Activated T-cell treated with anti-CD3 and anti-CD28 coated beads for 24 hours (primary cell): ENCODE data around the gene HARS1.
"Not testable (repeated sequence)": the region's sequence is repeated elsewhere in the genome, so short reads cannot be mapped to it uniquely, and the experiment has no call there.

ENCODE experiments used
- DNase-seq: peaks from one replicate; pipeline ENCODE4 v3.0.0-alpha.2; 2020; ENCODE audit warnings: low read depth

HARS1 gene, protein sequence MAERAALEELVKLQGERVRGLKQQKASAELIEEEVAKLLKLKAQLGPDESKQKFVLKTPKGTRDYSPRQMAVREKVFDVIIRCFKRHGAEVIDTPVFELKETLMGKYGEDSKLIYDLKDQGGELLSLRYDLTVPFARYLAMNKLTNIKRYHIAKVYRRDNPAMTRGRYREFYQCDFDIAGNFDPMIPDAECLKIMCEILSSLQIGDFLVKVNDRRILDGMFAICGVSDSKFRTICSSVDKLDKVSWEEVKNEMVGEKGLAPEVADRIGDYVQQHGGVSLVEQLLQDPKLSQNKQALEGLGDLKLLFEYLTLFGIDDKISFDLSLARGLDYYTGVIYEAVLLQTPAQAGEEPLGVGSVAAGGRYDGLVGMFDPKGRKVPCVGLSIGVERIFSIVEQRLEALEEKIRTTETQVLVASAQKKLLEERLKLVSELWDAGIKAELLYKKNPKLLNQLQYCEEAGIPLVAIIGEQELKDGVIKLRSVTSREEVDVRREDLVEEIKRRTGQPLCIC

DNA sequence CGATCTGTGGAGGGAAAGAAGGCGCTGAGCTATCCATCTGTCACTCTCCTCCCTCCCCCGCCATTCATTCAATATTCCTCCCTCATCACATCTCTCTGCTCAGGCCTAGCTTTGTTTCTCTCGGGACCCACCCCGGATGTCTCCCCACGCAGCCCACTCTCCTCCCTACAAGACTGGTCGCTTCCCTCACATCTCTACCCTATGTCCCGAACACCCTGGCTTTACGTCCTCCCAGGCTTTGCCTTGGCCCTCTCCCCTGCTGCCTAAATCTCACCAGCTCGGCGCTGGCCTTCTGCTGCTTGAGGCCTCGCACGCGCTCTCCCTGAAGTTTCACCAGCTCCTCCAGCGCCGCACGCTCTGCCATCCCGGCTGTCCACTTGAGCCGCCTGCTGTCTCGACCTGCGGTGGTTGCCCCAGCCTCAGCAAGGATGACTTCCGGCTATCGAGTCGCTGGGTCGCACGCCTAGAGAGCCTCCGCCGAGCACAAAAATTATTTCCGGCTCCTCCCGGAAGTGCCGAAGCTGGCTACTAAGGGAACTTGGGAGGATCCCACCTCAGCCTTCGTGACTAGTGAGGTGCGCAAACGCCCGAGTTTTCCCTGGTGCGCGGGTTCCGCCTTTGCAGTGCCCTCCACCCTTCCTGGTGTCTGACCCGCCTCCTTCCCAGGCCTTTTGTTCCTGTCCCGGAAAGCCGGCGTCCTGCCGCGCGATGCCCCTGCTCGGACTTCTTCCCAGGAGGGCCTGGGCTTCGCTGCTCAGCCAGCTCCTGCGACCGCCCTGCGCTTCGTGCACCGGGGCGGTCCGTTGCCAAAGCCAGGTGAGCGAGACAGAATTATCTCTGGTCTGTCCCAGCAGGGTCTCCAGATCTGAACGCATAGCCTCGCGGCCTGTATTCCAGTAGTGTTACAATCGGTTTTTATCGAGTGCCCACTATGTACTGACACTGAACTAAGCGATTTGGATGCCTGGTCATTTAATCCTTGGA is at the start of gene HARS1, which contains the start of gene HARS2:
Gene HARS1, minus strand, starts transcription at position 430 of the 984 bp plus-strand sequence. Its CDS starts 66 bp downstream, at position 364.
Gene HARS2, plus strand, starts transcription at position 515 of the 984 bp plus-strand sequence. Its CDS starts 194 bp downstream, at position 709.
- DNase-seq = peak; percentile 85

- DNase-seq = no peak
These were observed 46.3 kb upstream of the HARS1 start for GRCh38 chr5:140737486-140737885.

DNA sequence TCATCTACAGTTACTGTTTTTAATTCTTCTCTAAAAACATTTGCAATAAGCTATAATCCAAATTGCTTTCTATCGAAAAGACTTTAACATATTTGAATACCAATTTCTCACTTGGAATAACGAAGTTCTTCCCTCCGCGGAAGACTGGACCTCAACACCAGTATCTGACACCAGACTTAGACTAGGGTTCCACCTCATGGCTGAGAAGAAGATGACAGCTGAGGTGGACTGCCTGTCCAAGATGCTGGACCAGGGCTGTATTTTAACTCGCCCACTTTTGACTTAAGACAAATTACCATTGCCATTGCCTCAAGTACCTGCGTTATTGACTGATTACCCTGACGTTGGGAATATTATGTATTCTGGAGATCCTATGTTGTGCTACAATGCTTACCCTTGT is 43.2 kb upstream of the HARS1 start:
- DNase-seq = no peak

DNA sequence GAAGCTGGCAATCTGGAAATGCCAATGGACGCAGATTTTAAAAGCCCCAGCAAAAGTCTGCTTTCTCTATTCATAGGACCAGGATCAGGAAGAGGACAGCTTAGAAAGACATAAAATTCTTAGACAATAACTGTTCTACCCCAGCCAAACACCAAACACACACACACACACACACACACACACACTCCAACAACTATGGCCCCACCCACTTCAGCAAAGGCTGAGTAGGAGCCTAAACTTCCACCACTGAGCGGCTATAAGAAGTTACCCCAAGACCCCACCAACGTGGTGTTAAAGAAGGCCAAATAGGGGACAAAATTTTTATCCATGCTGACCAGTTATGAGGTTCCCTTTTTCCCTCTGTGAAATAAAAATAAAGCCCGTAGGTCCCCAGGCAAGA is 41.9 kb upstream of the HARS1 start:
- DNase-seq = no peak

- peak; percentile 82 for DNase-seq
These were observed 34.8 kb upstream of the HARS1 start for GRCh38 chr5:140725799-140726471.

GRCh38 chr5:140721395-140721794 is 30.2 kb upstream of the HARS1 start:
- DNase-seq = not testable (repeated sequence)

DNA sequence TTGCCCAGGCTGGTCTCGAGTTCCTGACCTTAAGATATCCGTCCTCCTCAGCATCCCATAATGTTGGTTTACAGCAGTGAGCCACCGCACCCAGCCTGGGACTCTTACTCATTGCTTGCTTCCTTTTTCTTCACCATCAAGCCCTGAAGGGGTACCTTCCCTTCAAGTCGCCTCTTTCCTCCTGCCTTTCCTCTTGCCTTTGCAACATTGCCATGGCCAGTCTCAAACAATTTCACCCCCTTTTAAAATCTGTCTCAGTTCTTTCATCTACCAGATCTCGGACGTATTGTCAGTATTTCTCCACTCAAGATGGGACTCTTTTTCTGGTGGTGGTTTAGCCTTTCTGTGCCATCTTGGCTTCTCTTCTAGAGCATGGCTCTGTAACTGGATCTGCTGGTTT is 29.6 kb upstream of the HARS1 start:
- DNase-seq = not testable (repeated sequence)

DNA sequence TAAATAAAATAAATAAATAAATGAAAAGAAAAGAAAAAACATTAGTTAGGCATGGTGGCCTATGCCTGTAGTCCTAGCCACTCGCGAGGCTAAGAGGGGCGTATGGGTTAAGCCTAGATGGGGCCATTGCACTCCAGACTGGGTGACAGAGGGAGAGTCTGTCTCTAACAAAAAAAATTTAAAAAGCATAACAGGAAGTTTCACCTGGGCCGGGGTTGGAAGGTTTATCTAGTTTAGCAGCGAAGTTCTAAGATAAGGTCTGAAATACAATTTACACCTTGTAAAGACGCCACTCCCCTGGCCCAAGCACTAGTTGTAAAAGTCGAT is 27.1 kb upstream of the HARS1 start:
- DNase-seq = no peak

DNA sequence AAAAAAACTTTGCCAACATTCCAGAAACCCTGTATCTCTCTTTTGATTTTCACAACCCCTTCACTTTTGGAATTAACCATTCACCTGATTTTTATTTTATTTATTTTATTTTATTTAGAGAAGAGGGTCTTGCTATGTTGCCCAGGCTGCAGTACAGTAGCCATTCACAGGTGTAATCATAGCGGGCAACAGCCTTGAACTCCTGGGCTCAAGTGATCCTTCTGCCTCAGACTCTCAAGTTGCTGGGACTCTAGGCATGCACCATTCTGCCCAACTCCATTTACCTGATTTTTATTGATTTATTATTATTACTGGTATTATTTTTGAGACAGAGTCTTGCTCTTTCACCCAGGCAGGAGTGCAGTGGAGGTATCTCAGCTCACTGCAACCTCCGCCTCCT is 25.1 kb upstream of the HARS1 start:
- not testable (repeated sequence) for DNase-seq

DNA sequence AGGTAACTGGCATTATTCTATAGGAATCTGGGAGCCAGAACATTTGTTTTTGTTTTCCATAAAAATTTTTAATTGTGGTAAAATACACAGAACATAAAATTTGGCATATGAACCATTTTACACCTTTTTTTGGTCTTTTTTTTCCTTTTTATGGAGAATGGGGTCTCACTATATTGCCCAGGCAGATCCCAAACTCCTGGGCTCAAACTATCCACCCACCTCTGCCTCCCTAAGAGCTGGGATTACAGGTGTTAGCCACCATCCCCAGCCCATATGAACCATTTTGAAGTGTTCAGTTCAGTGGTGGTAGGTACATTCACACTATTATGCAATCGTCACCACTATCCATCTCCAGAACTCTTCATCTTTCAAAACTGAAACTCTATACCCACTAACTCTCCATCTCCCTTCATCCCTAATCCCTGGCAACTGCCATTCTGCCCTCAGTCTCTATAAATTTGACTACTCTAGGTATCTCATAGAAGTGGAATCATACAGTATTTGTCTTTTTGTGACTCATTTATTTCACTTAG is 22.5 kb upstream of the HARS1 start:
- DNase-seq = no peak

- no peak for DNase-seq
These were observed 20.6 kb upstream of the HARS1 start for GRCh38 chr5:140711794-140712193.

GRCh38 chr5:140710899-140711552 is 19.9 kb upstream of the HARS1 start:
- peak; percentile 91 for DNase-seq

DNA sequence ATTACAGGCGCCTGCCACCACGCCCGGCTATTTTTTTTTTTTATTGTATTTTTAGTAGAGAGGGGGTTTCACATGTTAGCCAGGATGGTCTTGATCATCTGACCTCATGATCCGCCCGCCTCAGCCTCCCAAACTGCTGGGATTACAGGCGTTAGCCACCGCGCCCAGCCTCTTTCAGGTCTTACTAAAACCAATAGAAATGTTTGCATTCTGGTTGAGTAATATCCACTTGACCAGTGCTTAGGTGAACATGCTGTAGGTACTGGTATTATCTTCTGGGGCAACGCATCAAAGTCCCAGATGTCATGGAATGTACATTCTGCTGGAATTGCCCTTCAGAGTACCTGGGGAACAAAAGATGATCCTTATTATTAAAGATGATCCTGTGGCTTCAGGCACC is 17.6 kb upstream of the HARS1 start:
- DNase-seq = not testable (repeated sequence)

DNA sequence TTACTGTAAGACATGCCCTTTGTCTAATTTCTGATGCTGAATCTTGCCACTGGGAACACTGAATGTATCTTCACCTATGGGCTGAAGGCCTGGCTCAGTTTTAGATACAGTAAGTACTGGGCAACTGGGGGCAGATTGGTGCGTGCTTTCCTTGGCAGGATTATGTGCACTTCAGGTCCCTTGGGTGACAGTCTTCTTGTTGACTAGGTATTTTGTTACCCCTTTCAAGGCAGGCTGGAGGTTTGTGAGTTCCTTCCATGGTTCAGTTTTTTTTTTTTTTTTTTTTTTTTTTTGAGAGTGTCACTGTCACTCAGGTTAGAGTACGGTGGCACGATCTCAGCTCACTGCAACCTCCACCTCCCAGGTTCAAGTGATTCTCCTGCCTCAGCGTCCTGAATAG is 16.6 kb upstream of the HARS1 start:
- no peak for DNase-seq

DNA sequence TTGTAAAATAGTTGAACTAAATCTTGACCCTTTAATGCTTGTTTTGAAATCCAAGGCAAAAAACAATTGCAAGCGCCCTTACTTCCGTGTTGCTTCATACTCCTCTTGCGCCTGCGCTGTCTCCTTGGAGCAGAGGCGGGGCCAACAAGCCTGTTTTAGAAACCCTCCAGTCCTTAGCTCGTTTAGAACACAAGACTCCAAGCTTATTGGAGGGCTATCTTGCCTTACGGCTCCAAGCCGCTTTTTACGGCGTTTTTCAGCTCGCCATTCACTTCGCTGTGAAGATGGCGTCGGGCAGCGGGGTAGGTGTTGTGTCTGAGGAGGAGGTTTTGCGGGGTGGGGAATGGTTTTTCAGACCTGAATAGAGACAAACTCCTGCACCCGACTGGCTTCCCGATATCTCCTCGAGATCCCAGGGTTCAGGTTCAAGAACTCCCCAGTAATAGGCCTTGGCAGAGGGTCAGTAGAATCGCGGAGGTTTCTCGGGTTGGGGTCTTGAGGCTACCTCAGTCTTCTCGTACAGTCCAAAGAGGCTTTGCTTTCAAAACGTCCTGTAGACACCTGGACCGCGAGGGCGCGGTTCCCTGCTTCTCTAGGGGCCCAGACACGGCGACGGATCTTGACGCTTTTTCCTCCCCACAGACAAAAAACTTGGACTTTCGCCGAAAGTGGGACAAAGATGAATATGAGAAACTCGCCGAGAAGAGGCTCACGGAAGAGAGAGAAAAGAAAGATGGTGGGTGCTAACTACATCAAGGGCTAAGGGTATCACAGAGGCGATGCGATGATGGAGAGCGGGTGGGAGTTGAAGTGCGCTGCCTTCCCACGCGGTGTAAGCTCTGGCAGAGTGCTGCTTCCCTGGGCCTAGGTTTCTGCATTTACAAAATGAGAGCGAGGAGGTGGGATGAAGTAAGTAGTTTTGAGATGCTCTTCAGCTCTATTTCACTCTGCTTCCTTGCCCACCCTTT is 9.3 kb upstream of the HARS1 start, which contains the start of gene ZMAT2:
Gene ZMAT2, plus strand, starts transcription at position 271 of the 968 bp plus-strand sequence. Its CDS starts 14 bp downstream, at position 285.
- peak; percentile 91 for DNase-seq

DNA sequence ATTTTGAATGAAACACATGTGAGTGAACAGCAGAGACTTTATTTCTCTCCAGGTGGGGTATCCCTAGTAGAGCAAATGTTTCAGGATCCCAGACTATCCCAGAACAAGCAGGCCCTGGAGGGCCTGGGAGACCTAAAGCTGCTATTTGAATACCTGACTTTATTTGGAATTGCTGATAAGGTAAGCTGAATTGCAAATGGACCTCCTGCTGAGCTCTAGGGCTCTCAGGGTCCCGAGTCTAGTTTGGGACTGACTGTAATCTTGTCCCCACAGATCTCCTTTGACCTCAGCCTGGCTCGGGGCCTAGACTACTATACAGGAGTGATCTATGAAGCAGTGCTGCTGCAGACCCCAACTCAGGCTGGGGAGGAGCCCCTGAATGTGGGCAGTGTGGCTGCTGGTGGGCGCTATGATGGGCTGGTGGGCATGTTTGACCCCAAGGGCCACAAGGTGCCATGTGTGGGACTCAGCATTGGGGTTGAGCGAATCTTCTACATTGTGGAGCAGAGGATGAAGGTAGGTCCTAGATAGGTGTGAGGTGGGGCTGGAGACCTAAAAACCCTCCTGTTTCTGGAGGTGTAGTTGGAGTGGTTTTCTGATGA is 5.8 kb upstream of the HARS1 start:
- no peak for DNase-seq

GRCh38 chr5:140694276-140694675 is 3.1 kb upstream of the HARS1 start:
- DNase-seq = no peak

GRCh38 chr5:140690376-140690932 is 716 bp downstream of the HARS1 start:
- no peak for DNase-seq

DNA sequence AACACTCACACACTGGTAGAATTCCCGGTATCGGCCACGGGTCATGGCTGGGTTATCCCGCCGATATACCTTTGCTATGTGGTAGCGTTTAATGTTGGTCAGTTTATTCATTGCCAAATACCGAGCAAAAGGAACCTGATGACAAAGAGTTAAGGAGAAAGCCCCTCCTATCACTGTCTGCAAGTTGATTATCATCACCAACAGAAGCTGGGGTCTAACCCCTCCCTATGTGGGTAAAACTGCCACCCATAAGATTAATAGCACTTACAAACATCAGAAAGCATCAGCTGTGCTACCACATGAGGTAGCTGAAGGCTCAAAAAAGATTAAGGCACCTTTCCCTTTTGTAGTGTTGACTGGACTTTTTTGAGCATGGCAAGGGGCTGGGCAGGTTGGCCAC is 12.2 kb downstream of the HARS1 start:
- DNase-seq = no peak
